ENCODE data around the gene CDK11B. TPM values are rescaled to one million over a fixed set of nuclear protein-coding genes. Genes with fewer than 3 reads are reported as not detected.

CDK11B gene
- total and polyA plus RNA-seq, 2 experiments from 2014 or later: 22.4 to 76.7 TPM

- TF ChIP-seq CTCF (conservative IDR thresholded peaks at IDR 0.05; ENCODE audit: low read depth in 2 of 2) (peak; percentile 46 to 50), NANOG (IDR thresholded peaks at IDR 0.05; ENCODE audit: borderline replicate concordance) (no peak)
- Mint-ChIP-seq H3K4me3 (peak overlapping the region; percentile 40; the same call in 2 of the 3 replicates), H3K9me3 (no peaks in the 10 kb centered on the region), H3K27ac (no peak overlapping the region), H3K4me1 (peaks cover 11% of the 10 kb centered on the region), H3K36me3 (ENCODE audit: low read depth) (no peaks in the 10 kb centered on the region), H3K27me3 (ENCODE audit: insufficient read depth, low read depth, poor library complexity) (peaks cover 34% of the 10 kb centered on the region)
- ATAC-seq (peak; percentile 73), DNase-seq (ENCODE audit: low spot score) (peak; percentile 76)
- Histone ChIP-seq H3K79me2 (replicated peaks; ENCODE audit: insufficient read depth) (no peaks in the 10 kb centered on the region), H3F3A (replicated peaks; ENCODE audit: low read depth) (peaks cover 5% of the 10 kb centered on the region; the same call in 1 of the 2 replicates), H3K4me1 (ENCODE audit: insufficient read depth) (no peaks in the 10 kb centered on the region; the same call in 1 of the 2 replicates), H3K36me3 (ENCODE audit: insufficient read depth) (no peaks in the 10 kb centered on the region), H3K4me3 (no peak overlapping the region), H4K20me1 (replicated peaks; ENCODE audit: insufficient read depth) (no peaks in the 10 kb centered on the region), H3K9me2 (ENCODE audit: insufficient read depth) (no peaks in the 10 kb centered on the region), H3K4me2 (no peak overlapping the region; the same call in 1 of the 2 replicates), H2AFZ (no peak overlapping the region), H3K27ac (ENCODE audit: low read depth) (no peak overlapping the region), H3K27me3 (ENCODE audit: insufficient read depth) (peaks cover 34% of the 10 kb centered on the region)
Observed at GRCh38 chr1:1597275-1597930, 61.4 kb downstream of the CDK11B start.

GRCh38 chr1:1596493-1597274 is 62.1 kb downstream of the CDK11B start:
- no peak overlapping the region for H2AFZ ChIP-seq
- ATAC-seq (no peak), DNase-seq (ENCODE audit: low spot score) (no peak)
- no peaks in the 10 kb centered on the region for H3K36me3 ChIP-seq (ENCODE audit: insufficient read depth)
- Mint-ChIP-seq H3K27ac (no peak overlapping the region), H3K4me1 (peaks cover 11% of the 10 kb centered on the region), H3K27me3 (ENCODE audit: insufficient read depth, low read depth, poor library complexity) (peaks cover 29% of the 10 kb centered on the region), H3K4me3 (no peak overlapping the region), H3K9me3 (no peaks in the 10 kb centered on the region), H3K36me3 (ENCODE audit: low read depth) (no peaks in the 10 kb centered on the region)
- H3K79me2 ChIP-seq (replicated peaks; ENCODE audit: insufficient read depth): no peaks in the 10 kb centered on the region
- no peaks in the 10 kb centered on the region for H4K20me1 ChIP-seq (replicated peaks; ENCODE audit: insufficient read depth)
- no peak overlapping the region for H3K27ac ChIP-seq (ENCODE audit: low read depth)
- H3K9me2 ChIP-seq (ENCODE audit: insufficient read depth): no peaks in the 10 kb centered on the region
- H3F3A ChIP-seq (replicated peaks; ENCODE audit: low read depth): peaks cover 5% of the 10 kb centered on the region; the same call in 1 of the 2 replicates
- H3K4me1 ChIP-seq (ENCODE audit: insufficient read depth): no peaks in the 10 kb centered on the region; the same call in 1 of the 2 replicates
- no peak overlapping the region for H3K4me3 ChIP-seq
- H3K4me2 ChIP-seq: no peak overlapping the region; the same call in 1 of the 2 replicates
- H3K27me3 ChIP-seq (ENCODE audit: insufficient read depth): peaks cover 32% of the 10 kb centered on the region
- TF ChIP-seq JUNB (IDR thresholded peaks at IDR 0.05; ENCODE audit: unreplicated experiment) (no peak), NANOG (IDR thresholded peaks at IDR 0.05; ENCODE audit: borderline replicate concordance) (no peak), EZH2phosphoT487 (IDR thresholded peaks at IDR 0.05; ENCODE audit: unreplicated experiment) (no peak), STAT1 (IDR thresholded peaks at IDR 0.05; ENCODE audit: unreplicated experiment) (no peak), ZNF331 (CRISPR knock-in tag; IDR thresholded peaks at IDR 0.05; ENCODE audit: low read depth) (no peak), ZNF114 (CRISPR knock-in tag; IDR thresholded peaks at IDR 0.05) (no peak), POLR2AphosphoS5 (IDR thresholded peaks at IDR 0.05; ENCODE audit: low read depth) (no peak), CREB1 (CRISPR knock-in tag; IDR thresholded peaks at IDR 0.05; ENCODE audit: low read depth) (no peak)
- TF ChIP-seq, protein P1, sequence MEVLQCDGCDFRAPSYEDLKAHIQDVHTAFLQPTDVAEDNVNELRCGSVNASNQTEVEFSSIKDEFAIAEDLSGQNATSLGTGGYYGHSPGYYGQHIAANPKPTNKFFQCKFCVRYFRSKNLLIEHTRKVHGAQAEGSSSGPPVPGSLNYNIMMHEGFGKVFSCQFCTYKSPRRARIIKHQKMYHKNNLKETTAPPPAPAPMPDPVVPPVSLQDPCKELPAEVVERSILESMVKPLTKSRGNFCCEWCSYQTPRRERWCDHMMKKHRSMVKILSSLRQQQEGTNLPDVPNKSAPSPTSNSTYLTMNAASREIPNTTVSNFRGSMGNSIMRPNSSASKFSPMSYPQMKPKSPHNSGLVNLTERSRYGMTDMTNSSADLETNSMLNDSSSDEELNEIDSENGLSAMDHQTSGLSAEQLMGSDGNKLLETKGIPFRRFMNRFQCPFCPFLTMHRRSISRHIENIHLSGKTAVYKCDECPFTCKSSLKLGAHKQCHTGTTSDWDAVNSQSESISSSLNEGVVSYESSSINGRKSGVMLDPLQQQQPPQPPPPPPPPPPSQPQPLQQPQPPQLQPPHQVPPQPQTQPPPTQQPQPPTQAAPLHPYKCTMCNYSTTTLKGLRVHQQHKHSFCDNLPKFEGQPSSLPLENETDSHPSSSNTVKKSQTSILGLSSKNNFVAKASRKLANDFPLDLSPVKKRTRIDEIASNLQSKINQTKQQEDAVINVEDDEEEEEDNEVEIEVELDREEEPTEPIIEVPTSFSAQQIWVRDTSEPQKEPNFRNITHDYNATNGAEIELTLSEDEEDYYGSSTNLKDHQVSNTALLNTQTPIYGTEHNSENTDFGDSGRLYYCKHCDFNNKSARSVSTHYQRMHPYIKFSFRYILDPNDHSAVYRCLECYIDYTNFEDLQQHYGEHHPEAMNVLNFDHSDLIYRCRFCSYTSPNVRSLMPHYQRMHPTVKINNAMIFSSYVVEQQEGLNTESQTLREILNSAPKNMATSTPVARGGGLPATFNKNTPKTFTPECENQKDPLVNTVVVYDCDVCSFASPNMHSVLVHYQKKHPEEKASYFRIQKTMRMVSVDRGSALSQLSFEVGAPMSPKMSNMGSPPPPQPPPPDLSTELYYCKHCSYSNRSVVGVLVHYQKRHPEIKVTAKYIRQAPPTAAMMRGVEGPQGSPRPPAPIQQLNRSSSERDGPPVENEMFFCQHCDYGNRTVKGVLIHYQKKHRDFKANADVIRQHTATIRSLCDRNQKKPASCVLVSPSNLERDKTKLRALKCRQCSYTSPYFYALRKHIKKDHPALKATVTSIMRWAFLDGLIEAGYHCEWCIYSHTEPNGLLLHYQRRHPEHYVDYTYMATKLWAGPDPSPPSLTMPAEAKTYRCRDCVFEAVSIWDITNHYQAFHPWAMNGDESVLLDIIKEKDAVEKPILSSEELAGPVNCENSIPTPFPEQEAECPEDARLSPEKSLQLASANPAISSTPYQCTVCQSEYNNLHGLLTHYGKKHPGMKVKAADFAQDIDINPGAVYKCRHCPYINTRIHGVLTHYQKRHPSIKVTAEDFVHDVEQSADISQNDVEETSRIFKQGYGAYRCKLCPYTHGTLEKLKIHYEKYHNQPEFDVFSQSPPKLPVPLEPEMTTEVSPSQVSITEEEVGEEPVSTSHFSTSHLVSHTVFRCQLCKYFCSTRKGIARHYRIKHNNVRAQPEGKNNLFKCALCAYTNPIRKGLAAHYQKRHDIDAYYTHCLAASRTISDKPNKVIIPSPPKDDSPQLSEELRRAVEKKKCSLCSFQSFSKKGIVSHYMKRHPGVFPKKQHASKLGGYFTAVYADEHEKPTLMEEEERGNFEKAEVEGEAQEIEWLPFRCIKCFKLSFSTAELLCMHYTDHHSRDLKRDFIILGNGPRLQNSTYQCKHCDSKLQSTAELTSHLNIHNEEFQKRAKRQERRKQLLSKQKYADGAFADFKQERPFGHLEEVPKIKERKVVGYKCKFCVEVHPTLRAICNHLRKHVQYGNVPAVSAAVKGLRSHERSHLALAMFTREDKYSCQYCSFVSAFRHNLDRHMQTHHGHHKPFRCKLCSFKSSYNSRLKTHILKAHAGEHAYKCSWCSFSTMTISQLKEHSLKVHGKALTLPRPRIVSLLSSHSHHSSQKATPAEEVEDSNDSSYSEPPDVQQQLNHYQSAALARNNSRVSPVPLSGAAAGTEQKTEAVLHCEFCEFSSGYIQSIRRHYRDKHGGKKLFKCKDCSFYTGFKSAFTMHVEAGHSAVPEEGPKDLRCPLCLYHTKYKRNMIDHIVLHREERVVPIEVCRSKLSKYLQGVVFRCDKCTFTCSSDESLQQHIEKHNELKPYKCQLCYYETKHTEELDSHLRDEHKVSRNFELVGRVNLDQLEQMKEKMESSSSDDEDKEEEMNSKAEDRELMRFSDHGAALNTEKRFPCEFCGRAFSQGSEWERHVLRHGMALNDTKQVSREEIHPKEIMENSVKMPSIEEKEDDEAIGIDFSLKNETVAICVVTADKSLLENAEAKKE (CRISPR knock-in tag; IDR thresholded peaks at IDR 0.05): no peak
